ENCODE measurements around the gene NRXN2. TPM values are rescaled to one million over a fixed set of nuclear protein-coding genes. Genes with fewer than 3 reads are reported as not detected.
A peak's percentile ranks its signal among the peaks of the same experiment; 100 is the strongest.

Gene NRXN2
- total RNA-seq, 8 experiments from 2014 or later: 0.51 to 120 (median 71.9) TPM

GRCh38 chr11:64754919-64755662 lies 32.1 kb upstream of the NRXN2 start:
- in situ Hi-C loops (cut with MboI; ENCODE audit: low pct_unique_long_range_greater_than_20kb in 2 of 9, low sequenced_read_pairs in 9 of 9, unreplicated experiment in 9 of 9): no loop called here
- no peak for ATAC-seq (replicated peaks in 6 of 8)
- WGBS, 10 experiments: 87 to 100% (median 93%) methylated on average over 1 to 9 of the region's 21 CpGs; no CpG with 5 or more reads in 6 of the 10 experiments
- peaks cover 23 to 27% of the 10 kb centered on the region in 2 donors for H3K4me1 ChIP-seq (replicated peaks in 1 of 2)
- H3K4me3 ChIP-seq: no peak overlapping the region
- no peak overlapping the region for H3K27ac ChIP-seq

- Histone ChIP-seq H3K27ac (no peak overlapping the region), H3K4me1 (replicated peaks in 1 of 2) (peaks cover 15 to 19% of the 10 kb centered on the region in 2 donors), H3K4me3 (no peak overlapping the region)
- WGBS, 10 experiments: 40 to 100% (median 90%) methylated on average over 1 to 10 of the region's 26 CpGs; no CpG with 5 or more reads in 5 of the 10 experiments
- in situ Hi-C loops (cut with MboI; ENCODE audit: low pct_unique_long_range_greater_than_20kb in 2 of 9, low sequenced_read_pairs in 9 of 9, unreplicated experiment in 9 of 9): no loop called here
- no peak for ATAC-seq (replicated peaks in 6 of 8)
Measured at GRCh38 chr11:64754124-64754918, 31.3 kb upstream of the NRXN2 start.

- no peak for ATAC-seq (replicated peaks in 6 of 8)
- H3K4me1 ChIP-seq (replicated peaks in 1 of 2): peaks cover 11 to 15% of the 10 kb centered on the region in 2 donors
- 90% methylated on average over 2 of the region's 43 CpGs; no CpG with 5 or more reads in 9 of the 10 experiments for WGBS, 10 experiments
- no peak overlapping the region for H3K4me3 ChIP-seq
- no peak overlapping the region for H3K27ac ChIP-seq
- in situ Hi-C loops (cut with MboI; ENCODE audit: low pct_unique_long_range_greater_than_20kb in 2 of 9, low sequenced_read_pairs in 9 of 9, unreplicated experiment in 9 of 9): no loop called here
Measured at GRCh38 chr11:64753380-64754123, 30.6 kb upstream of the NRXN2 start.

- Histone ChIP-seq H3K4me1 (replicated peaks in 1 of 2) (peaks cover 11 to 15% of the 10 kb centered on the region in 2 donors), H3K27ac (peak overlapping the region; percentile 57 to 68), H3K4me3 (no peak overlapping the region)
- ATAC-seq (replicated peaks in 6 of 8): no peak
- WGBS, 10 experiments: 83 to 100% (median 97%) methylated on average over 1 to 4 of the region's 7 CpGs; no CpG with 5 or more reads in 4 of the 10 experiments
- in situ Hi-C loops (cut with MboI; ENCODE audit: low pct_unique_long_range_greater_than_20kb in 2 of 9, low sequenced_read_pairs in 9 of 9, unreplicated experiment in 9 of 9): no loop called here
Measured at GRCh38 chr11:64753019-64753379, 30.0 kb upstream of the NRXN2 start.

GRCh38 chr11:64752175-64752970 lies 29.4 kb upstream of the NRXN2 start:
- Histone ChIP-seq H3K27ac (peak overlapping the region; percentile 57 to 68), H3K4me1 (replicated peaks in 1 of 2) (peaks cover 11 to 15% of the 10 kb centered on the region in 2 donors), H3K4me3 (peak overlapping the region in 1 of 5 donors; percentile 11)
- WGBS, 10 experiments: 50 to 100% (median 72%) methylated on average over 1 to 3 of the region's 14 CpGs; no CpG with 5 or more reads in 5 of the 10 experiments
- peak in 5 of 8 experiments; percentile 24 to 76 (median 71) for ATAC-seq (replicated peaks in 6 of 8)
- in situ Hi-C loops (cut with MboI; ENCODE audit: low pct_unique_long_range_greater_than_20kb in 2 of 9, low sequenced_read_pairs in 9 of 9, unreplicated experiment in 9 of 9): no loop called here

GRCh38 chr11:64751580-64751979 lies 28.6 kb upstream of the NRXN2 start:
- Histone ChIP-seq H3K4me3 (no peak overlapping the region), H3K4me1 (replicated peaks in 1 of 2) (peaks cover 11 to 15% of the 10 kb centered on the region in 2 donors), H3K27ac (peak overlapping the region; percentile 57 to 68)
- in situ Hi-C loops (cut with MboI; ENCODE audit: low pct_unique_long_range_greater_than_20kb in 2 of 9, low sequenced_read_pairs in 9 of 9, unreplicated experiment in 9 of 9): no loop called here
- 70 to 100% (median 93%) methylated on average over 2 to 4 of the region's 9 CpGs; no CpG with 5 or more reads in 3 of the 10 experiments for WGBS, 10 experiments
- ATAC-seq (replicated peaks in 6 of 8): no peak

- H3K4me3 ChIP-seq: no peak overlapping the region
- ATAC-seq (replicated peaks in 6 of 8): no peak
- H3K27ac ChIP-seq: peak overlapping the region in 1 of 2 donors; percentile 57
- peaks cover 11 to 15% of the 10 kb centered on the region in 2 donors for H3K4me1 ChIP-seq (replicated peaks in 1 of 2)
- in situ Hi-C loops (cut with MboI; ENCODE audit: low pct_unique_long_range_greater_than_20kb in 2 of 9, low sequenced_read_pairs in 9 of 9, unreplicated experiment in 9 of 9): no loop called here
- 40 to 100% (median 94%) methylated on average over 1 to 7 of the region's 9 CpGs; no CpG with 5 or more reads in 7 of the 10 experiments for WGBS, 10 experiments
Measured at GRCh38 chr11:64751136-64751535, 28.1 kb upstream of the NRXN2 start.

GRCh38 chr11:64750361-64751054 lies 27.5 kb upstream of the NRXN2 start:
- in situ Hi-C loops (cut with MboI; ENCODE audit: low pct_unique_long_range_greater_than_20kb in 2 of 9, low sequenced_read_pairs in 9 of 9, unreplicated experiment in 9 of 9): no loop called here
- Histone ChIP-seq H3K4me1 (replicated peaks in 1 of 2) (peaks cover 13 to 15% of the 10 kb centered on the region in 2 donors), H3K4me3 (no peak overlapping the region), H3K27ac (no peak overlapping the region)
- 94 to 100% (median 100%) methylated on average over 3 to 6 of the region's 13 CpGs; no CpG with 5 or more reads in 7 of the 10 experiments for WGBS, 10 experiments
- no peak for ATAC-seq (replicated peaks in 6 of 8)

- 0 to 100% (median 65%) methylated on average over 1 to 10 of the region's 15 CpGs; no CpG with 5 or more reads in 2 of the 10 experiments for WGBS, 10 experiments
- in situ Hi-C loops (cut with MboI; ENCODE audit: low pct_unique_long_range_greater_than_20kb in 2 of 9, low sequenced_read_pairs in 9 of 9, unreplicated experiment in 9 of 9): no loop called here
- ATAC-seq (replicated peaks in 6 of 8): no peak
- peaks cover 24 to 34% of the 10 kb centered on the region in 2 donors for H3K4me1 ChIP-seq (replicated peaks in 1 of 2)
- no peak overlapping the region for H3K4me3 ChIP-seq
- no peak overlapping the region for H3K27ac ChIP-seq
Measured at GRCh38 chr11:64747961-64748665, 25.1 kb upstream of the NRXN2 start.

GRCh38 chr11:64746486-64746885 lies 23.5 kb upstream of the NRXN2 start:
- H3K4me1 ChIP-seq (replicated peaks in 1 of 2): peaks cover 18 to 29% of the 10 kb centered on the region in 2 donors
- H3K4me3 ChIP-seq: no peak overlapping the region
- WGBS, 10 experiments: 66 to 100% (median 100%) methylated on average over 1 to 5 of the region's 10 CpGs; no CpG with 5 or more reads in 7 of the 10 experiments
- peak overlapping the region in 1 of 2 donors; percentile 47 for H3K27ac ChIP-seq
- no peak for ATAC-seq (replicated peaks in 6 of 8)
- in situ Hi-C loops (cut with MboI; ENCODE audit: low pct_unique_long_range_greater_than_20kb in 2 of 9, low sequenced_read_pairs in 9 of 9, unreplicated experiment in 9 of 9): no loop called here
